ENCODE data around the gene HSD17B3.
"Not testable (repeated sequence)": the region's sequence is repeated elsewhere in the genome, so short reads cannot be mapped to it uniquely, and the experiment has no call there.

HSD17B3 gene

DNA sequence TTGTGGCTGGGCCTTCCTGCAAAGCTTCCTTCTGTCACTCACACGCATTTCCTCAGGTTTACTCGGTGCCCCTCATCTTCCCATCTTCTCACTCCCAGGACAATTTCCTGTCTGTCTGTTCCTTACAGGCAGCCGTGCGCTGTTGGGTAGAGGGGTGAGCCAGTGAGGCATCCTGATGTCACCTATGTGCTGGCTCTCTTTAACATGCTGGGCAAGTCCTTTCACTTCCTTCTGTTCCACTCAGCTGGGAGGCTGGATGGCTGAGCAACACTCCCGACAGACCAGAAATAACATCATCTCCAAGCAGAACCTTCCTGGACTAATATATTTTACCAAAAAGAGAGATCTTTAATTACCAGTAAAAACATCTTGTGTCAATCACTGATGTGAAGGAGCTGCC is 103.0 kb downstream of the HSD17B3 start:
- no peak overlapping the region for H3K4me3 ChIP-seq (ENCODE audit: low read depth, low read length)
- TF ChIP-seq, protein P1, sequence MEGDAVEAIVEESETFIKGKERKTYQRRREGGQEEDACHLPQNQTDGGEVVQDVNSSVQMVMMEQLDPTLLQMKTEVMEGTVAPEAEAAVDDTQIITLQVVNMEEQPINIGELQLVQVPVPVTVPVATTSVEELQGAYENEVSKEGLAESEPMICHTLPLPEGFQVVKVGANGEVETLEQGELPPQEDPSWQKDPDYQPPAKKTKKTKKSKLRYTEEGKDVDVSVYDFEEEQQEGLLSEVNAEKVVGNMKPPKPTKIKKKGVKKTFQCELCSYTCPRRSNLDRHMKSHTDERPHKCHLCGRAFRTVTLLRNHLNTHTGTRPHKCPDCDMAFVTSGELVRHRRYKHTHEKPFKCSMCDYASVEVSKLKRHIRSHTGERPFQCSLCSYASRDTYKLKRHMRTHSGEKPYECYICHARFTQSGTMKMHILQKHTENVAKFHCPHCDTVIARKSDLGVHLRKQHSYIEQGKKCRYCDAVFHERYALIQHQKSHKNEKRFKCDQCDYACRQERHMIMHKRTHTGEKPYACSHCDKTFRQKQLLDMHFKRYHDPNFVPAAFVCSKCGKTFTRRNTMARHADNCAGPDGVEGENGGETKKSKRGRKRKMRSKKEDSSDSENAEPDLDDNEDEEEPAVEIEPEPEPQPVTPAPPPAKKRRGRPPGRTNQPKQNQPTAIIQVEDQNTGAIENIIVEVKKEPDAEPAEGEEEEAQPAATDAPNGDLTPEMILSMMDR (IDR thresholded peaks at IDR 0.05; ENCODE audit: low read depth, low read length, missing control alignments): no peak
- no peak for DNase-seq (ENCODE audit: low read depth)

DNA sequence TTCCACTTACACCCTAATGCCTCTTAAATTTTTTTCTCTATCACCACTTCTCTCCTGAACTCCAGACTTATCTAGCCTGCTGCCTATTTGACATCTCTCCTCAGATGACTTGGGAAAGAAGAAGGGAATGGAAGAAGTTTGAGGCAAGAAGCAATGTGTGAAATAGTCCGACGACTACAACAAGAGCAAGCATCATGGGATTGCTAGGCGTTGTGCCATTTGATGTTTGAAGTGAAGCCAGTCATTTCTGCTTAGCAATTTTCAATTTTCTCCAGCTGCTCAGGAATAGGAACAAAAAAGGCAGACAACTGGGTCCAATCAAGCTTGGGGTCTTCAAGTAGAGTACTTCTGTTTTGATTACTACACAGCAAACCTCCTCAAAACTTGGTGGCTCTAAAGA is 106.4 kb downstream of the HSD17B3 start:
- H3K4me3 ChIP-seq (ENCODE audit: low read depth, low read length): no peak overlapping the region
- TF ChIP-seq, protein P1 (IDR thresholded peaks at IDR 0.05; ENCODE audit: low read depth, low read length, missing control alignments): no peak
- DNase-seq (ENCODE audit: low read depth): no peak

DNA sequence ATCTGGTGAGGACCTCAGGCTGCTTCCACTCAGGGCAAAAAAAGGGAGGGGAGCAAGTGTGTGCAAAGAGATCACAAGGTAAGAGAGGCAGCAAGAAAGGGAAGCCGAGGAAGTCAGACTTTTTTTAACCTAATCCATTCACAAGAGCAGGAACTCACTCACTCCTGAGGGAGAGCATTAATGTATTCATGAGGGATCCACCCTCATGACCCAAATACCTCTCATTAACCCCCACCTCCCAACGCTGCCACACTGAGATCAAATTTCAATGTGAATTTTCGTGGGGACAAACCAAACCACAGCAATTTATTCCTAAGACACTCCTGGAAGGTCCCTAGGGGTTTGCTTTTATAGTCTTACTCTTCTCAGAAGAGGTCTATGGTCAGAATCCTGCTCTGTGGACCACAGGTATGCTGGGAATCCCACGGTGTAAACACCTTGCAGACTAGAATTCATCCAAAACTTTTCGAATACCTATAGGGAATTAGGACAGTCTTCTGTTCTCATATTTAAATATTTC is 108.7 kb downstream of the HSD17B3 start:
- DNase-seq (ENCODE audit: low read depth): no peak
- no peak overlapping the region for H3K4me3 ChIP-seq (ENCODE audit: low read depth, low read length)
- TF ChIP-seq, protein P1 (IDR thresholded peaks at IDR 0.05; ENCODE audit: low read depth, low read length, missing control alignments): no peak

DNA sequence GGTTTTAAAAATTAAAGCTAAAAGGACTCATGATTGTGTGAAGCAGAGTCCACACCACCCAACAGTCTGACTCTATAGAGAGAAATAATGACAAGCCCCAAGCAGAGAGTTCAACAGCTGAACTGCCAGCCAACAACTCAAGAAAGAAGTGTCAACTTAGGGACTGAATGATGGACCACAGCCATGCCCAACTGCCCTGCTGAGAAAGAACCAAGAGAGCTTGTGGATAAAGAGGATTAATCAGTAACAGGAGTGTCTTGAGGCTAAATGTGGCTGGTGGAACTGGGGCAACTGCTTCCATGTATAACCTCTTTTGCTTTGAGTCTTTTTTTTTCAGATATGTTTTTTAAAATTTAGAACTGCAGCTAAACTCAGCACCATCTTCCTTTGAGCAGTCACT is 109.3 kb downstream of the HSD17B3 start:
- no peak overlapping the region for H3K4me3 ChIP-seq (ENCODE audit: low read depth, low read length)
- DNase-seq (ENCODE audit: low read depth): no peak
- TF ChIP-seq, protein P1 (IDR thresholded peaks at IDR 0.05; ENCODE audit: low read depth, low read length, missing control alignments): no peak

DNA sequence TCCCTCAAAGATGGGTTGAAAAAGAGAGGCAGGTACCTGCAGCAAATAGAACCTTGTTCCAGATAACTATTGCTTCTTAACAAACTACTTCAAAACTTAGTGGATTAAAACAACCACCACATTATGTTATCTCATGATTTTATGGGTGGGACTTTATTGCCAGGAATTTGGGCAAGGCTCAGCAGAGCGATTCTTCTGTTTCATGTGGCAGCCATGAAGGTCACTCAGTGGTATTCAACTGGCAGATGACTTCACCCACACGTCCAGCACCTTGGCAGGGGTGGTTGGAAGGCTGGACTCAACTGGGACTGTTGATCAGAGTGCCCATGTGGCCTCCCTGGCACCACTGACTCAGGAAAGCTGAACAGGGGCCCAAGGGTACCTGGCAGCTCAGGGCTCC is 112.0 kb downstream of the HSD17B3 start:
- no peak for DNase-seq (ENCODE audit: low read depth)
- TF ChIP-seq, protein P1 (IDR thresholded peaks at IDR 0.05; ENCODE audit: low read depth, low read length, missing control alignments): no peak
- H3K4me3 ChIP-seq (ENCODE audit: low read depth, low read length): no peak overlapping the region

DNA sequence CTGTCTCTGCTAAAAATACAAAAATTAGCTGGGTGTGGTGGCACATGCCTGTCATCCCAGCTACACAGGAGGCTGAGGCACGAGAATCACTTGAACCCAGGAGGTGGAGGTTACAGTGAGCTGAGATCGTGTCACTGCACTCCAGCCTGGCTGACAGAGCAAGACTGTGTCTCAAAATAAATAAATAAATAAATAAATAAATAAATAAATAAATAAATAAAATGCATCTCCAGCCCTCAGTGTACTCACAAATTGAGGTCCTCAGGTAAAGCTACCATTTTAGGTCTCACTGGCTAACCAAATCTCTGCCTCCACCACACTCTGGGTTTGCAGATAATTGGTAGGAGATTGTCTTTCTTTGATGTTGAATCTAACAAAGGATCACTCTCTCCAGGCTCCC is 112.4 kb downstream of the HSD17B3 start:
- DNase-seq (ENCODE audit: low read depth): not testable (repeated sequence)

DNA sequence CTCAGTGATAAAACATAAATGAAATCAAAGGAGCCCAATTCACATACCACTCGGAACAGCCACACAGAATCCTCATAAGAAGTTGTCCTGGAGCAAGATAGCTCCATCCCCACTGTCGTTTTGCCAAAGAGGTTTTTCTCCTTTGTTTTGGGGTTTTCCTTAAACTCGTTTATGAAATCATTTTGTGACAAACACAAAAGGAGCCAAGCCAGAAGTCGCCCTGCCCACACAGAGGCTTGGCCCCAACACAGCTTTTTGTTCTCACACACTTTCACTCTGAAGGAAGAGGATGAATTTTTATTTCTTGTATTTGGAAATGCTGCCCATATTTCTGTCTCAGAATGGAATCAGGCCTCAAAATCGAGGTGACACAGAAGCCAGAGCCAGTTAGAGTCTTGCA is 113.4 kb downstream of the HSD17B3 start:
- no peak overlapping the region for H3K4me3 ChIP-seq (ENCODE audit: low read depth, low read length)
- TF ChIP-seq, protein P1 (IDR thresholded peaks at IDR 0.05; ENCODE audit: low read depth, low read length, missing control alignments): no peak
- no peak for DNase-seq (ENCODE audit: low read depth)

More for the DNA sequence above, 112.4 kb downstream of the HSD17B3 start:
- not testable (repeated sequence) for H3K4me3 ChIP-seq (ENCODE audit: low read depth, low read length)

All from GM12864 (cell line).